ENCODE data around the gene TMEM9B.

- TF ChIP-seq, protein P1, sequence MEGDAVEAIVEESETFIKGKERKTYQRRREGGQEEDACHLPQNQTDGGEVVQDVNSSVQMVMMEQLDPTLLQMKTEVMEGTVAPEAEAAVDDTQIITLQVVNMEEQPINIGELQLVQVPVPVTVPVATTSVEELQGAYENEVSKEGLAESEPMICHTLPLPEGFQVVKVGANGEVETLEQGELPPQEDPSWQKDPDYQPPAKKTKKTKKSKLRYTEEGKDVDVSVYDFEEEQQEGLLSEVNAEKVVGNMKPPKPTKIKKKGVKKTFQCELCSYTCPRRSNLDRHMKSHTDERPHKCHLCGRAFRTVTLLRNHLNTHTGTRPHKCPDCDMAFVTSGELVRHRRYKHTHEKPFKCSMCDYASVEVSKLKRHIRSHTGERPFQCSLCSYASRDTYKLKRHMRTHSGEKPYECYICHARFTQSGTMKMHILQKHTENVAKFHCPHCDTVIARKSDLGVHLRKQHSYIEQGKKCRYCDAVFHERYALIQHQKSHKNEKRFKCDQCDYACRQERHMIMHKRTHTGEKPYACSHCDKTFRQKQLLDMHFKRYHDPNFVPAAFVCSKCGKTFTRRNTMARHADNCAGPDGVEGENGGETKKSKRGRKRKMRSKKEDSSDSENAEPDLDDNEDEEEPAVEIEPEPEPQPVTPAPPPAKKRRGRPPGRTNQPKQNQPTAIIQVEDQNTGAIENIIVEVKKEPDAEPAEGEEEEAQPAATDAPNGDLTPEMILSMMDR (conservative IDR thresholded peaks at IDR 0.05 in 1 of 2, IDR thresholded peaks at IDR 0.05 in 1 of 2; ENCODE audit: low read depth in 1 of 2, low read length in 2 of 2): no peak
- no peak for TF ChIP-seq EZH2 (IDR thresholded peaks at IDR 0.05; ENCODE audit: low read length, missing control alignments)
Observed at GRCh38 chr11:9008661-9009060, 44.4 kb upstream of the TMEM9B start.

Measured in fibroblast of lung (primary cell).